Measurements from ENCODE around the gene NDUFB4. TPM values are rescaled to one million over a fixed set of nuclear protein-coding genes. Genes with fewer than 3 reads are reported as not detected.

NDUFB4 gene
- total RNA-seq, 1 experiment from 2014 or later: 162 TPM

- no peak for DNase-seq
- no peaks in the 10 kb centered on the region for H4K20me1 ChIP-seq (ENCODE audit: insufficient read depth, low read depth, low read length)
- H3K27me3 ChIP-seq (ENCODE audit: low read length): no peaks in the 10 kb centered on the region
- H3K79me2 ChIP-seq (ENCODE audit: low read length): no peaks in the 10 kb centered on the region
- H3K9me2 ChIP-seq (replicated peaks; ENCODE audit: insufficient read depth, low read length): no peaks in the 10 kb centered on the region
- no peaks in the 10 kb centered on the region for H3K36me3 ChIP-seq (ENCODE audit: insufficient read depth, low read length)
- no peak overlapping the region for H3K9ac ChIP-seq (ENCODE audit: low read length)
- peaks cover 6% of the 10 kb centered on the region for H3K4me1 ChIP-seq (ENCODE audit: low read length)
- H3K4me3 ChIP-seq (ENCODE audit: low read length): no peak overlapping the region
- no peaks in the 10 kb centered on the region for H3K9me3 ChIP-seq (ENCODE audit: low read length)
- no peak overlapping the region for H2AFZ ChIP-seq (ENCODE audit: low read length)
- H3K4me2 ChIP-seq (ENCODE audit: low read depth, low read length, poor library complexity, severe bottlenecking): no peak overlapping the region
- no peak overlapping the region for H3K27ac ChIP-seq (ENCODE audit: low read length)
Observed at GRCh38 chr3:120650311-120650710, 54.2 kb downstream of the NDUFB4 start.

Other genes starting within 250 kb of the NDUFB4 start
- 25.8 and 50.5 TPM in 2 replicates for gene LRRC58, start 247.0 kb upstream of the NDUFB4 start, total RNA-seq (2014; rRNA removed; shearing (Covaris generic); ENCODE audit: low replicate concordance)
- not detected in 2 replicates for gene FSTL1, start 145.3 kb upstream of the NDUFB4 start, total RNA-seq (2014; rRNA removed; shearing (Covaris generic); ENCODE audit: low replicate concordance)
- not detected in 2 replicates for gene HGD, start 85.9 kb downstream of the NDUFB4 start, total RNA-seq (2014; rRNA removed; shearing (Covaris generic); ENCODE audit: low replicate concordance)
- 15.2 and 19.2 TPM in 2 replicates for gene RABL3, start 146.2 kb downstream of the NDUFB4 start, total RNA-seq (2014; rRNA removed; shearing (Covaris generic); ENCODE audit: low replicate concordance)
- 19.5 and 28.1 TPM in 2 replicates for gene GTF2E1, start 146.4 kb downstream of the NDUFB4 start, total RNA-seq (2014; rRNA removed; shearing (Covaris generic); ENCODE audit: low replicate concordance)

Measured in Karpas-422 (cell line).